HEK293 (cell line): Measurements from ENCODE around the gene SORL1-AS1.

Source experiments
- CTCF ChIA-PET: fragments of 350-600 bp; formaldehyde crosslinking; extraction: SDS; loops from one replicate; lab custom pipeline; 2021; ENCODE audit warnings: antibody characterized with exemption; lab: Yijun Ruan, JAX
- POLR2A ChIA-PET: fragments of 300-600 bp; formaldehyde crosslinking; extraction: SDS; loops from one replicate; lab custom pipeline; 2020; ENCODE audit warnings: antibody characterized with exemption, inconsistent platforms; lab: Yijun Ruan, JAX
- H3K27ac ChIP-seq: fragments of 200-500 bp; sonication (Bioruptor generic); 2 replicates; pipeline ENCODE4 v1.5.1; 2014; ENCODE audit warnings: low read depth, low read length, control low read depth, inconsistent platforms; ENCODE audit errors: extremely low read depth
- H3K36me3 ChIP-seq, 2 experiments: fragments of 200-500 bp in 1 of 2; sonication (Bioruptor generic) in 1 of 2; 1 replicate in 1 of 2; 2 replicates in 1 of 2; pipeline ENCODE4 v1.5.1; 2014 to 2017; ENCODE audit warnings: inconsistent platforms in 2 of 2, low read length in 2 of 2; ENCODE audit not compliant: control insufficient read depth in 2 of 2, insufficient read depth in 1 of 2
- H3K4me1 ChIP-seq: fragments of 200-500 bp; sonication (Bioruptor generic); 2 replicates; pipeline ENCODE4 v1.5.1; 2014; ENCODE audit warnings: mild to moderate bottlenecking, low read length, inconsistent platforms; ENCODE audit not compliant: control insufficient read depth, insufficient read depth
- H3K4me3 ChIP-seq: 2 replicates; pipeline ENCODE4 v1.5.1; 2011; ENCODE audit warnings: low read depth, mild to moderate bottlenecking, control low read depth, low read length, moderate library complexity
- H3K9me3 ChIP-seq: fragments of 200-500 bp; sonication (Bioruptor generic); 2 replicates; pipeline ENCODE4 v1.5.1; 2014; ENCODE audit warnings: low read depth, low read length, inconsistent platforms; ENCODE audit not compliant: control insufficient read depth, insufficient read depth
- HIC1 ChIP-seq: fragments of 450-650 bp; formaldehyde crosslinking; IDR thresholded peaks from 2 replicates; pipeline ENCODE4 v1.5.1; 2016; ENCODE audit warnings: missing biosample characterization, missing genetic modification characterization
- HOXA7 ChIP-seq: sonication (generic); formaldehyde crosslinking; IDR thresholded peaks from 2 replicates; pipeline ENCODE4 v1.8.1; 2022; ENCODE audit warnings: missing genetic modification reagents, borderline replicate concordance
- KLF7 ChIP-seq: fragments of 450-650 bp; formaldehyde crosslinking; IDR thresholded peaks from 2 replicates; pipeline ENCODE4 v1.5.1; 2016; ENCODE audit warnings: missing biosample characterization, missing genetic modification characterization, borderline replicate concordance
- KLF8 ChIP-seq: fragments of 450-650 bp; formaldehyde crosslinking; IDR thresholded peaks from 2 replicates; pipeline ENCODE4 v1.5.1; 2016; ENCODE audit warnings: missing biosample characterization, missing genetic modification characterization
- PRDM6 ChIP-seq: fragments of 450-650 bp; formaldehyde crosslinking; IDR thresholded peaks from 2 replicates; pipeline ENCODE4 v1.5.1; 2017; ENCODE audit warnings: missing biosample characterization, missing genetic modification characterization
- TRIM28 ChIP-seq: IDR thresholded peaks from 2 replicates; pipeline ENCODE4 v1.6.1; 2011; ENCODE audit warnings: low read length, control low read depth, borderline replicate concordance
- ZNF169 ChIP-seq: fragments of 450-650 bp; formaldehyde crosslinking; IDR thresholded peaks from 2 replicates; pipeline ENCODE4 v1.5.1; 2016; ENCODE audit warnings: missing biosample characterization, missing genetic modification characterization
- ZNF19 ChIP-seq: fragments of 450-650 bp; formaldehyde crosslinking; IDR thresholded peaks from 2 replicates; pipeline ENCODE4; 2016; ENCODE audit warnings: missing biosample characterization, missing genetic modification characterization, low read depth
- ZNF473 ChIP-seq: fragments of 450-650 bp; formaldehyde crosslinking; IDR thresholded peaks from 2 replicates; pipeline ENCODE4 v1.5.1; 2017; ENCODE audit warnings: missing biosample characterization, missing genetic modification characterization
- ZNF488 ChIP-seq: fragments of 450-650 bp; formaldehyde crosslinking; IDR thresholded peaks from 2 replicates; pipeline ENCODE4 v1.5.1; 2016; ENCODE audit warnings: missing biosample characterization, missing genetic modification characterization
- ZNF521 ChIP-seq: fragments of 450-650 bp; formaldehyde crosslinking; IDR thresholded peaks from 2 replicates; pipeline ENCODE4 v1.5.1; 2017; ENCODE audit warnings: missing biosample characterization, mild to moderate bottlenecking, missing genetic modification characterization
- ZNF585B ChIP-seq: fragments of 450-650 bp; formaldehyde crosslinking; IDR thresholded peaks from 2 replicates; pipeline ENCODE4 v1.5.1; 2016; ENCODE audit warnings: missing biosample characterization, missing genetic modification characterization
- ZNF664 ChIP-seq: fragments of 450-650 bp; formaldehyde crosslinking; IDR thresholded peaks from 2 replicates; pipeline ENCODE4 v1.5.1; 2016; ENCODE audit warnings: missing biosample characterization, missing genetic modification characterization
- ZNF692 ChIP-seq: fragments of 450-650 bp; formaldehyde crosslinking; IDR thresholded peaks from 2 replicates; pipeline ENCODE4 v1.5.1; 2016; ENCODE audit warnings: missing biosample characterization, missing genetic modification characterization
- ZNF76 ChIP-seq: fragments of 450-650 bp; formaldehyde crosslinking; IDR thresholded peaks from 2 replicates; pipeline ENCODE4; 2016; ENCODE audit warnings: low read depth, missing biosample characterization, missing genetic modification characterization, borderline replicate concordance
- ZNF768 ChIP-seq: fragments of 450-650 bp; formaldehyde crosslinking; IDR thresholded peaks from 2 replicates; pipeline ENCODE4 v1.5.1; 2018; ENCODE audit warnings: missing biosample characterization, mild to moderate bottlenecking, missing genetic modification characterization
- ZNF830 ChIP-seq: fragments of 450-650 bp; IDR thresholded peaks from 2 replicates; pipeline ENCODE4 v1.5.0; 2018; ENCODE audit warnings: missing biosample characterization, missing genetic modification characterization, low read depth, mild to moderate bottlenecking, moderate library complexity
- ZNF837 ChIP-seq: fragments of 450-650 bp; formaldehyde crosslinking; IDR thresholded peaks from 2 replicates; pipeline ENCODE4 v1.5.1; 2016; ENCODE audit warnings: missing biosample characterization, missing genetic modification characterization
- TF ChIP-seq, protein P1 (sequence below): fragments of 450-650 bp; formaldehyde crosslinking; IDR thresholded peaks from 2 replicates; pipeline ENCODE4 v1.5.1; 2016; ENCODE audit warnings: missing biosample characterization, missing genetic modification characterization
- TF ChIP-seq, protein P2 (sequence below): fragments of 450-650 bp; formaldehyde crosslinking; IDR thresholded peaks from 2 replicates; pipeline ENCODE4 v1.5.1; 2016; ENCODE audit warnings: missing biosample characterization, missing genetic modification characterization
- TF ChIP-seq, protein P3 (sequence below): fragments of 450-650 bp; formaldehyde crosslinking; IDR thresholded peaks from 2 replicates; pipeline ENCODE4 v1.5.1; 2016; ENCODE audit warnings: missing biosample characterization, missing genetic modification characterization, low read depth

SORL1-AS1 gene

DNA sequence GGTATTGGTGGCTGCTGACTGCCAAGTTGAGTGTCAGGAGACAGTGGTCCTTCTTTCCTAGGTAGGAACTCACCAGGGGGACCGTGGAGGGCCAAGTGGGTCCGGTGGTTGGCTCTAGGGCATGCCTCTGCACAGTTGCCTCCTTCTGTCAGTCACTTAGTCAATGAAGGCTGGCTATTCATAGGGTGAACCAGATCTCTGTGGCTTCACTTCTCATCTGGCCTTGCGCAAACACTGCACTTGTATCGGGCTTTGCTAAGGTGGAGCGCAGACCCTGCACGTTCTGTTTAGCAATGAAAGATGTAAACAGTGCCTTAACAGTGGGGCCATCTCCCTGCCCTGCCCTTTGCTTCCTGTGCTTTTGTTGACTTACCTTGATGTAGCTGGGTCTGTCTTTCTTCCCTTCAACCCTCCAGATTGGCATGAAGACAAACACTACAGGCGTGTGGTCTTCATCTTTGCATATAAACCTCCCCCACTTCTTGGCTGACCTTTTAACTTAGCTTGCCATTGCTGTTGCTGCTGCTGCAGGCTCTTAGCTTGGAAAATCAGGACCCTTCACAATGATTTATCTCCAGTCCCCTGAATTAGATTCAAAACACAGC, 6.7 kb upstream of the SORL1-AS1 start (continued):
- TF ChIP-seq PRDM6 (no peak), TRIM28 (no peak), HIC1 (tag by site-specific recombination) (no peak), ZNF837 (no peak), ZNF521 (tag by site-specific recombination) (no peak), KLF7 (tag by site-specific recombination) (no peak), ZNF585B (tag by site-specific recombination) (no peak), ZNF169 (no peak)
- TF ChIP-seq, protein P1, sequence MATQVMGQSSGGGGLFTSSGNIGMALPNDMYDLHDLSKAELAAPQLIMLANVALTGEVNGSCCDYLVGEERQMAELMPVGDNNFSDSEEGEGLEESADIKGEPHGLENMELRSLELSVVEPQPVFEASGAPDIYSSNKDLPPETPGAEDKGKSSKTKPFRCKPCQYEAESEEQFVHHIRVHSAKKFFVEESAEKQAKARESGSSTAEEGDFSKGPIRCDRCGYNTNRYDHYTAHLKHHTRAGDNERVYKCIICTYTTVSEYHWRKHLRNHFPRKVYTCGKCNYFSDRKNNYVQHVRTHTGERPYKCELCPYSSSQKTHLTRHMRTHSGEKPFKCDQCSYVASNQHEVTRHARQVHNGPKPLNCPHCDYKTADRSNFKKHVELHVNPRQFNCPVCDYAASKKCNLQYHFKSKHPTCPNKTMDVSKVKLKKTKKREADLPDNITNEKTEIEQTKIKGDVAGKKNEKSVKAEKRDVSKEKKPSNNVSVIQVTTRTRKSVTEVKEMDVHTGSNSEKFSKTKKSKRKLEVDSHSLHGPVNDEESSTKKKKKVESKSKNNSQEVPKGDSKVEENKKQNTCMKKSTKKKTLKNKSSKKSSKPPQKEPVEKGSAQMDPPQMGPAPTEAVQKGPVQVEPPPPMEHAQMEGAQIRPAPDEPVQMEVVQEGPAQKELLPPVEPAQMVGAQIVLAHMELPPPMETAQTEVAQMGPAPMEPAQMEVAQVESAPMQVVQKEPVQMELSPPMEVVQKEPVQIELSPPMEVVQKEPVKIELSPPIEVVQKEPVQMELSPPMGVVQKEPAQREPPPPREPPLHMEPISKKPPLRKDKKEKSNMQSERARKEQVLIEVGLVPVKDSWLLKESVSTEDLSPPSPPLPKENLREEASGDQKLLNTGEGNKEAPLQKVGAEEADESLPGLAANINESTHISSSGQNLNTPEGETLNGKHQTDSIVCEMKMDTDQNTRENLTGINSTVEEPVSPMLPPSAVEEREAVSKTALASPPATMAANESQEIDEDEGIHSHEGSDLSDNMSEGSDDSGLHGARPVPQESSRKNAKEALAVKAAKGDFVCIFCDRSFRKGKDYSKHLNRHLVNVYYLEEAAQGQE (tag by site-specific recombination) = no peak

DNA sequence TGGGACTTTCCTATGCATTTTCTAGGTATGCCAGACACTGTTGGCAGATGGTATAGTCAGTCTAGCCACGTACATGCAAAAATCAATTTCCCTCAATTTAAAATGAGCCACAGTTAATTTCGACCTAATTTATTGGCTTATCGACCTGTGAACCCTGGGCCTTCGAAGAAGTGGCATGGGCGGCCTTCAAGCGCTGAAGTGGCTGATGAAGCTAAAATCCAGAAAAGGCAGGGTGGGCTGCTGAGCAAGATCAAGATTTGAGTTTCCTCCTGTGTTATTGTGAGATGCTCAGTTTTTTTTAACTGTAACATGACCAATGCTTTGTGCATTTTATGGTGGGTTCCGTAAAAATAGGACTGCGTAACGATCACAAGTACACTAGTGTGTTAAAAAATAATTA, 5.8 kb upstream of the SORL1-AS1 start:
- POLR2A ChIA-PET = no interaction called here
- CTCF ChIA-PET = interaction anchor here (0.6 kb wide), 1 partner anchor 66 kb away, joined by 3 read pairs; no protein-coding TSS in a partner anchor
- Histone ChIP-seq H3K36me3 (no peaks in the 10 kb centered on the region), H3K9me3 (no peaks in the 10 kb centered on the region), H3K4me3 (no peak overlapping the region), H3K4me1 (no peaks in the 10 kb centered on the region; the same call in none of the 2 replicates), H3K27ac (no peak overlapping the region)
- no peak for TF ChIP-seq ZNF664 (tag by site-specific recombination)
- TF ChIP-seq KLF8 (tag by site-specific recombination) = no peak
- TF ChIP-seq ZNF830 (tag by site-specific recombination) = no peak
- TF ChIP-seq, protein P2, sequence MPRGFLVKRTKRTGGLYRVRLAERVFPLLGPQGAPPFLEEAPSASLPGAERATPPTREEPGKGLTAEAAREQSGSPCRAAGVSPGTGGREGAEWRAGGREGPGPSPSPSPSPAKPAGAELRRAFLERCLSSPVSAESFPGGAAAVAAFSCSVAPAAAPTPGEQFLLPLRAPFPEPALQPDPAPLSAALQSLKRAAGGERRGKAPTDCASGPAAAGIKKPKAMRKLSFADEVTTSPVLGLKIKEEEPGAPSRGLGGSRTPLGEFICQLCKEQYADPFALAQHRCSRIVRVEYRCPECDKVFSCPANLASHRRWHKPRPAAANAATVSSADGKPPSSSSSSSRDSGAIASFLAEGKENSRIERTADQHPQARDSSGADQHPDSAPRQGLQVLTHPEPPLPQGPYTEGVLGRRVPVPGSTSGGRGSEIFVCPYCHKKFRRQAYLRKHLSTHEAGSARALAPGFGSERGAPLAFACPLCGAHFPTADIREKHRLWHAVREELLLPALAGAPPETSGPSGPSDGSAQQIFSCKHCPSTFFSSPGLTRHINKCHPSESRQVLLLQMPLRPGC (tag by site-specific recombination) = no peak
- TF ChIP-seq ZNF768 (tag by site-specific recombination) = no peak
- no peak for TF ChIP-seq HOXA7 (CRISPR knock-in tag)
- TF ChIP-seq ZNF473 (tag by site-specific recombination) = no peak
- TF ChIP-seq, protein P3, sequence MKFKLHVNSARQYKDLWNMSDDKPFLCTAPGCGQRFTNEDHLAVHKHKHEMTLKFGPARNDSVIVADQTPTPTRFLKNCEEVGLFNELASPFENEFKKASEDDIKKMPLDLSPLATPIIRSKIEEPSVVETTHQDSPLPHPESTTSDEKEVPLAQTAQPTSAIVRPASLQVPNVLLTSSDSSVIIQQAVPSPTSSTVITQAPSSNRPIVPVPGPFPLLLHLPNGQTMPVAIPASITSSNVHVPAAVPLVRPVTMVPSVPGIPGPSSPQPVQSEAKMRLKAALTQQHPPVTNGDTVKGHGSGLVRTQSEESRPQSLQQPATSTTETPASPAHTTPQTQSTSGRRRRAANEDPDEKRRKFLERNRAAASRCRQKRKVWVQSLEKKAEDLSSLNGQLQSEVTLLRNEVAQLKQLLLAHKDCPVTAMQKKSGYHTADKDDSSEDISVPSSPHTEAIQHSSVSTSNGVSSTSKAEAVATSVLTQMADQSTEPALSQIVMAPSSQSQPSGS (tag by site-specific recombination) = no peak
- TF ChIP-seq ZNF692 (tag by site-specific recombination) = no peak
- TF ChIP-seq ZNF19 (tag by site-specific recombination) = no peak
- TF ChIP-seq ZNF76 = no peak
- no peak for TF ChIP-seq ZNF488 (tag by site-specific recombination)
